Astrocyte of the hippocampus (primary cell): ENCODE measurements around the gene KCTD17.

ENCODE experiments used
- DNase-seq: peaks from one replicate; pipeline ENCODE4 v3.0.0; 2011; ENCODE audit warnings: low read depth, low spot score

KCTD17 gene

GRCh38 chr22:37103656-37104452, 52.3 kb downstream of the KCTD17 start:
- no peak for DNase-seq

- DNase-seq: no peak
These were observed 53.6 kb downstream of the KCTD17 start for GRCh38 chr22:37105154-37105553.

- no peak for DNase-seq
These were observed 54.4 kb downstream of the KCTD17 start for GRCh38 chr22:37105990-37106389.

- DNase-seq: no peak
These were observed 56.5 kb downstream of the KCTD17 start for GRCh38 chr22:37107816-37108621.

DNA sequence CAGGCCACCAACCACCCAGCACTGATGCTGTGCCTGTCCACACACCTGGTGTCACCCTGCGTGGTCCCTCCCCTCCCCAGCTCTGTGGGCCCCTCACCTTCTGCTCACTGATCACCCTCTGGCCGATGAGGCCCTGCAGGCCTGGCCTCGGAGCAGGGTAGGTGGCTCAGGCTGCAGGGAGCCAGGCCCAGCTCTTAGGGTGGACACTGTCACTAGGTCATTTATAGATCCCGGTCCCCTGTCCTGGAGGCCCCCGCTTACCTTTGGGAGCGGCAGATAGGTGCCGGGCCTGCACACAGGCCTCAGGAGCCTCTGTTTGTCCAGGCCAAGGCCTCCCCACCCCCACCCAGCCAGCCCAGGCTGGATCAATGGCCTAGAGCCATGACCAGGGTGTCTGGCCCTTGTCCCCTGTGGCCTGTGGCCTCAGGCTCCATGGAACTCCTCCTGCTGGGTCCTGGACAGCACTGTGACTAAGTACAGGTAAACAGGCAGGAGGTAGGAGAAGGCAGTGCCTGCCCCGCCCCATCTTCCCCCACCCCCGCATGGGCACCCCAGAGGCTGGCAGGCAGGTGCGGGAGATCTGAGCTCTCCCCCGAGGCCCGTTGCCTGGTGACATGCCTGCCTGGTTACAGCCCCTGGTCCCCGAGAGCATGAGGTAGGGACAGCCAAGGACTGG, 57.8 kb downstream of the KCTD17 start, which contains the start of gene TMPRSS6:
TSS of gene TMPRSS6 (minus strand) at position 472 of the 676 bp plus-strand sequence. CDS start 6,296 bp downstream, outside the sequence.
- DNase-seq: no peak

DNA sequence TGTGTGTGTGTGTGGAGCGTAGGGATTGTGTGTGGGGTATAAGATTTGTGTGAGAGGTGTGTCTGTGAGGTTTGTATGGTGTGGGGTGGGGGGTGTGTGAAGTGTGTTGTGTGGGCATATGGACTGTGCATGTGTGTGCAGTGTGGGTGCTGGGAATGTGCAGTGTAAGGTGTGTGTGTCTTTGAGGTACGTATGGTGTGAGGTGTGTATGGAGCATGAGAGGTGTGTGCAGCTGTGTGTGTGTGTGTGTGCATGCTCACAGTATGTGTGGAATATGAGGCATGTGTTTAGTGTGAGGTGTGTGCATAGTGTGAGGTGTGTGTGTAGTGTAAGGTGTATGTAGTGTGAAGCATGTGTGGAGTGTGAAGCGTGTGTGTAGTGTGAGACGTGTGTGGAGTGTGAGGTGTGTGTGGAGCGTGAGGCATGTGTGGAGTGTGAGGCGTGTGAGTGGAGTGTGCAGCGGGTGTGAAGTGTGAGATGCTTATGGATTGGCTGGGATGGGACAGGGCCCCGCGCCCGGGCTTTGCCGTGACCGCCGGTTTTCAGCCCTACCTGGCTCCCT, 59.7 kb downstream of the KCTD17 start:
- DNase-seq: no peak

DNA sequence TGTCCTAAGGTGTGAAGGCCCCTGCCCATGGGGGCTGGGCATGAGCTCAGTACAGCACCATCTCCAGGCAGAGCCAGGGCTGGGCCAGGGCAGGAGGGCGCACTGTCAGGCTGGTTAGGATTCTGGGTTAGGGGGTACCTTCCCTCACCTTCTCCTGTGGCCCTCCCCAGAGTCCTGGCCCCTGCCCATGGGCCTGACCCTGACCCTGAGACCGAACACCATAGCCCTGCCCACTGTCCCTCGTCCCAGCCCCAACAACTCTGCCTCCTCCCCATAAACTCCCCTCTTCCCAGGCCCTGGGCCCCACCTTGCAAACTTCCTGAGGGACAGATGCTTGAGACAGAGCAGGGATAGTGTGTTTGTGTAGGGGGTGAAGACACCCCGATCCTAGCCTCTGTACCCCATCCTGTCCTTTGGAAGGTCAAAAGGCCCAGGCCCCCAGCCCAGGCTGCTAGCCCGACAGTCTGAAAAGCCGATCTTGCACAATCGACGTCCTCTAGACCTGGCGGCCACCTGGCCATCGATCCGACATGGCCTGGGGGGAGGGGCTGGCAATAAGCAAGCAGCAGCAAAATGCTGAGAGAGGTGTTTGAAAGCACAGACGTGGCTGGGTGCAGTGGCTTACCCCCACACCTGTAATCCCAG, 60.7 kb downstream of the KCTD17 start:
- no peak for DNase-seq
